ENCODE data around the gene MICAL1. TPM values are rescaled to one million over a fixed set of nuclear protein-coding genes. Genes with fewer than 3 reads are reported as not detected.

The MICAL1 gene, protein sequence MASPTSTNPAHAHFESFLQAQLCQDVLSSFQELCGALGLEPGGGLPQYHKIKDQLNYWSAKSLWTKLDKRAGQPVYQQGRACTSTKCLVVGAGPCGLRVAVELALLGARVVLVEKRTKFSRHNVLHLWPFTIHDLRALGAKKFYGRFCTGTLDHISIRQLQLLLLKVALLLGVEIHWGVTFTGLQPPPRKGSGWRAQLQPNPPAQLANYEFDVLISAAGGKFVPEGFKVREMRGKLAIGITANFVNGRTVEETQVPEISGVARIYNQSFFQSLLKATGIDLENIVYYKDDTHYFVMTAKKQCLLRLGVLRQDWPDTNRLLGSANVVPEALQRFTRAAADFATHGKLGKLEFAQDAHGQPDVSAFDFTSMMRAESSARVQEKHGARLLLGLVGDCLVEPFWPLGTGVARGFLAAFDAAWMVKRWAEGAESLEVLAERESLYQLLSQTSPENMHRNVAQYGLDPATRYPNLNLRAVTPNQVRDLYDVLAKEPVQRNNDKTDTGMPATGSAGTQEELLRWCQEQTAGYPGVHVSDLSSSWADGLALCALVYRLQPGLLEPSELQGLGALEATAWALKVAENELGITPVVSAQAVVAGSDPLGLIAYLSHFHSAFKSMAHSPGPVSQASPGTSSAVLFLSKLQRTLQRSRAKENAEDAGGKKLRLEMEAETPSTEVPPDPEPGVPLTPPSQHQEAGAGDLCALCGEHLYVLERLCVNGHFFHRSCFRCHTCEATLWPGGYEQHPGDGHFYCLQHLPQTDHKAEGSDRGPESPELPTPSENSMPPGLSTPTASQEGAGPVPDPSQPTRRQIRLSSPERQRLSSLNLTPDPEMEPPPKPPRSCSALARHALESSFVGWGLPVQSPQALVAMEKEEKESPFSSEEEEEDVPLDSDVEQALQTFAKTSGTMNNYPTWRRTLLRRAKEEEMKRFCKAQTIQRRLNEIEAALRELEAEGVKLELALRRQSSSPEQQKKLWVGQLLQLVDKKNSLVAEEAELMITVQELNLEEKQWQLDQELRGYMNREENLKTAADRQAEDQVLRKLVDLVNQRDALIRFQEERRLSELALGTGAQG
- total RNA-seq, result 10 to 100 TPM; 80.4 to 81.5 TPM

GRCh38 chr6:109455437-109456110 is at the start of gene MICAL1:
TSS of gene MICAL1 (minus strand) at chr6:109455772. CDS start at chr6:109454196, 1,576 bp downstream.
- ATAC-seq (ENCODE audit: low read depth), result peak; percentile 67
- Mint-ChIP-seq H3K27ac (peak within 1 kb of the TSS; percentile 97), H3K4me1 (peaks cover 49% of the 10 kb centered on the region), H3K9me3 (no peaks in the 10 kb centered on the region), H3K4me3 (peak within 1 kb of the TSS; percentile 95), H3K27me3 (no peaks in the 10 kb centered on the region), H3K36me3 (peaks cover 12% of the 10 kb centered on the region)
- DNase-seq, result peak; percentile 87
- POLR2A ChIA-PET, result interaction anchor here (0.5 to 7.7 kb wide), 10 partner anchors 9 to 1624 kb away, joined by 3 to 92 read pairs (median 4); partner anchors contain the start of genes CD164, PPIL6, SMPD2 and ZBTB24

- DNase-seq (no peak), ATAC-seq (ENCODE audit: low read depth) (no peak)
- no peaks in the 10 kb centered on the region for H3K9me3 Mint-ChIP-seq
- no peaks in the 10 kb centered on the region for H3K36me3 Mint-ChIP-seq
- peaks cover 2% of the 10 kb centered on the region for H3K27me3 Mint-ChIP-seq
- no peaks in the 10 kb centered on the region for H3K4me1 Mint-ChIP-seq
- H3K4me3 Mint-ChIP-seq, result no peak overlapping the region
- POLR2A ChIA-PET, result no interaction called here
- no peak overlapping the region for H3K27ac Mint-ChIP-seq
Observed at GRCh38 chr6:109503327-109504224, 48.0 kb upstream of the MICAL1 start.

DNA sequence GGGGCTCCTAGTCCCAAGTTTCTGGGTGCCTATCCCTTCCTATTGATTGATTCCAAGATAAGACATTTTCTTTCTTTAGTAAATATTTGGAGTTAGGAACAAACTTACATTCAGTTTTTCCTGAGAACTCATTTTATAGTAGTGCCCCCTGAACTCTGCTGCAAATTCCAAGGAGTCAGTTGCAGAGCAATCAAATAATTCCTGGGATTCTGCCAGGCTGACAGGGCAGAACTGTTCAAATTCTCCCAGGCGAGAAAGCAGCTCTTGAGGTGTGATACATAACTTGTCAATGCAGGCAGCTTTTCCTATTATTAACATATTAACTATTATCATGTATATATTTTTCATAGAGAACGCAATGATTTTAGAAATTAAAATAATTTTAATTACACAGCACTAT is 43.4 kb upstream of the MICAL1 start:
- H3K4me3 Mint-ChIP-seq, result no peak overlapping the region
- POLR2A ChIA-PET, result no interaction called here

DNA sequence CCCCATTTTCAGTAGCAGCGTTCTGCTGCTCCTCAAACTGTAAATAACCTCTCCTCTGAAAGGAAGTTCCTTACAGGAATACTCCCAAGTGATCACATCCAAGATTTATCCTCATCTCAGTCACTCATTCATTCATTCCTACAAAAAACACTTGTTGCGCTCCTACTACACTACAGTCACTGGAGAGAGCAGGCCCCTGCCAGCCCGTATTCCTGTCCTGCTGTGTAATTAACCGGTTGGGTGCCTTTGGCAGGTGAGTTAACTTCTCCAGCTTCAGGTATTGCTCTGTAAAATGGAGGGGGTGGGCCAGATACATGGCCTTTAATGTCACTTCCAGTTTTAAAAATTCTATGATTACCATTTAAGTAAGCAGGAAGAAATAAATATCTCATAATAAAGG is 42.5 kb upstream of the MICAL1 start:
- H3K36me3 Mint-ChIP-seq, result no peaks in the 10 kb centered on the region
- no peak overlapping the region for H3K4me3 Mint-ChIP-seq
- peaks cover 6% of the 10 kb centered on the region for H3K27me3 Mint-ChIP-seq
- DNase-seq (no peak), ATAC-seq (ENCODE audit: low read depth) (no peak)
- POLR2A ChIA-PET, result no interaction called here
- no peak overlapping the region for H3K27ac Mint-ChIP-seq
- H3K9me3 Mint-ChIP-seq, result no peaks in the 10 kb centered on the region
- H3K4me1 Mint-ChIP-seq, result peaks cover 12% of the 10 kb centered on the region

More for the DNA sequence above, 43.4 kb upstream of the MICAL1 start:
- Mint-ChIP-seq H3K4me1 (peaks cover 6% of the 10 kb centered on the region), H3K27ac (no peak overlapping the region), H3K9me3 (no peaks in the 10 kb centered on the region), H3K36me3 (no peaks in the 10 kb centered on the region), H3K27me3 (peaks cover 6% of the 10 kb centered on the region)
- DNase-seq (no peak), ATAC-seq (ENCODE audit: low read depth) (no peak)

DNA sequence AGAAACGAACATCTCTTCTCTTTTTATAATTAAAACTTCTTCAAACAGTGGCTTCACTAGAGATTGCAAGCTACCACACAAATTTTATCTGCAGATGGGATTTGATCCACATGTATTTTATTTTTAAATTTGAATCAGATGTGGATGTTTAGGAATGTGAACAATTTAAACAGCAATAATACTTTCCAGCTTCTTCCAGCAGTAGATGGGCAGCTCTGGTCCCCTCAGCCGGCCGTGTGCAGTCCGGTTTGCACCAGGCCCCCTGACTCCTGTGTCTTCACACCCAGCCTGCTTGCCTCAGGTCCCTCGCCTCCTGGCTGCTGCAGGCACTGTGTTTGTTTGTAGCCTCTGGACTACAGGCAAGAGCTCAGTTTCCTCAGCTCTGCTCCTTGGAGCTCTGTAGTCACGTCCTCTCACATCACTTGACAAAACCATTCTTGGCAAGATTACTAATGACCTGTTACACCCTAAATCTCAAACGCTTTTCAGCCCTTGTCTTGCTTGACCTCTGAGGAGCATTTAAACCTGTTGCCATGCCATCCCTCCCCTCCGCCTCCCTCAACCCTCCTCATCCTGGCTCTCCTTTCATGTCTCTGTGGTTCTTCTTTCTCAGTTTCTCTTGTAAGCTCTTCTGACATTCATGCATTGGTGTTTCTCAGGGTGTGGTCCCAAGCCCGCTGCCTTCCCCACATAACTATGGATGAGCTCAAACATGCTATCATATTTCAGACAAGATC is 40.6 kb upstream of the MICAL1 start:
- no peak overlapping the region for H3K27ac Mint-ChIP-seq

GRCh38 chr6:109493865-109494264 is 38.3 kb upstream of the MICAL1 start:
- Mint-ChIP-seq H3K4me1 (peaks cover 29% of the 10 kb centered on the region), H3K27ac (no peak overlapping the region), H3K36me3 (no peaks in the 10 kb centered on the region), H3K27me3 (peaks cover 4% of the 10 kb centered on the region), H3K9me3 (no peaks in the 10 kb centered on the region), H3K4me3 (no peak overlapping the region)
- POLR2A ChIA-PET, result no interaction called here
- ATAC-seq (ENCODE audit: low read depth), result no peak
- no peak for DNase-seq

More for the DNA sequence above, 40.6 kb upstream of the MICAL1 start:
- H3K27me3 Mint-ChIP-seq, result peaks cover 5% of the 10 kb centered on the region
- ATAC-seq (ENCODE audit: low read depth), result no peak
- POLR2A ChIA-PET, result no interaction called here
- H3K4me1 Mint-ChIP-seq, result peaks cover 21% of the 10 kb centered on the region
- no peaks in the 10 kb centered on the region for H3K9me3 Mint-ChIP-seq
- no peaks in the 10 kb centered on the region for H3K36me3 Mint-ChIP-seq
- H3K4me3 Mint-ChIP-seq, result no peak overlapping the region
- no peak for DNase-seq

DNA sequence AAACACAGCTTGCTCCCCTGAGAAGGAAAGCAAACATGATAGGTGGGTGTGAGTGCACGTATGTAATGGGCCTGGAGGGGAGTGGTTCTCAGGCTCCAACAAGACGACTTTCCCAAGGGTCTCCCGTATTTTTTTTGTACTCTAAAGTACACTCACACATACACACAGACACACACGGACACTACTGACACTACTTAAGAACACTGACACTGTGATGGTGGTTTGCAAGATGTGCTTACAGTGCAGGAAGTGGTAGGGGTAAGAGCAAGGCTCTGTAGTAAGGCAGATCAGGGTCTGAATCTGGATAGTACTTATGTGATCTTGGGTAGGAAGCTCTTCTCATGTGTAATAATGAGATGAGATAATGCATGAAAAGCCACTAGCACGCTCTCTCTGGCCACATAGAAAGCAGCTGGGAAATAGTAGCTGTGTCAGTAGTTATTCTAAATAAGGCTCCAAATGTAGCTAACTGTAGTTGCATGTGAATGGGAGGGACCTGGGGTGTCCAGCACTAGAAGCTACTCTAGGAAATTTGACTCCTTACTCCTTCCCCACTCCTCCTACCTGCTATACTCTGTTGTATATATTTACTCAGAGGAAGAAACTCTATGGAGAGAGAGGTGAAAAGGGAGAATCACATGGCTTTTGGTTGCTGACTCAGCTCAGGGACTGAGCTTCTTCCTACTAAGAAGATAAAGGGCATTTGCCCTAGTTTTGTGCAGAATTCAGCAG is 35.8 kb upstream of the MICAL1 start:
- peaks cover 10% of the 10 kb centered on the region for H3K27me3 Mint-ChIP-seq
- no peaks in the 10 kb centered on the region for H3K36me3 Mint-ChIP-seq
- peak overlapping the region; percentile 63 for H3K4me3 Mint-ChIP-seq
- H3K4me1 Mint-ChIP-seq, result peaks cover 26% of the 10 kb centered on the region
- ATAC-seq (ENCODE audit: low read depth) (peak; percentile 100), DNase-seq (peak; percentile 38)
- peak overlapping the region; percentile 92 for H3K27ac Mint-ChIP-seq
- peaks cover 3% of the 10 kb centered on the region for H3K9me3 Mint-ChIP-seq
- POLR2A ChIA-PET, result interaction anchor here (0.6 to 2.3 kb wide), 18 partner anchors 9 to 1245 kb away, joined by 3 to 24 read pairs (median 4); partner anchors contain the start of genes CD164, MICAL1, PPIL6 and SMPD2

GRCh38 chr6:109490713-109491112 is 35.1 kb upstream of the MICAL1 start:
- Mint-ChIP-seq H3K36me3 (no peaks in the 10 kb centered on the region), H3K9me3 (peaks cover 3% of the 10 kb centered on the region), H3K4me1 (peaks cover 23% of the 10 kb centered on the region), H3K4me3 (peak overlapping the region; percentile 63), H3K27ac (peak overlapping the region; percentile 92), H3K27me3 (peaks cover 12% of the 10 kb centered on the region)
- POLR2A ChIA-PET, result interaction anchor here (0.7 to 2.3 kb wide), 12 partner anchors 8 to 180 kb away, joined by 3 to 24 read pairs (median 6); partner anchors contain the start of genes CD164, MICAL1, PPIL6 and SMPD2
- ATAC-seq (ENCODE audit: low read depth), result no peak
- DNase-seq, result no peak

DNA sequence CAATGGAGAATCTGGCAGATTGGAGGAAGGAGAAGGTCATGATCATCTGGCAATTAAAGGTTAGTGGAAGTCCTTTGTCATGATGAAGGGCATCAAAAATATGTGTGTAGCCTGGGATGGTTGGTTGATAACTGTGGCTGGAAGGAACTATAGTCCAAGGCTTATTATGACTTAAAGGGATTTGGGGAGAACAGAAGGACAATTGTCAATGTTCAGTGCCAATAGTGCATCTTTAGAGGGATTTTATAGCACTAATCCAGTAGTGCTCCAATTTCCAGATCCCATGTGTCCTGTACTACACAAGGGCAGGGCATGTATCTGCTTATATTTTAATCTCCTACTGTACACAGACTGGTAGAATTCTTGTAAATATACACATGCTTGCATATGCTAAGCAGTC is 32.4 kb upstream of the MICAL1 start:
- POLR2A ChIA-PET, result interaction anchor here (0.7 kb wide), 1 partner anchor 204 kb away, joined by 6 read pairs; no protein-coding TSS in a partner anchor

DNA sequence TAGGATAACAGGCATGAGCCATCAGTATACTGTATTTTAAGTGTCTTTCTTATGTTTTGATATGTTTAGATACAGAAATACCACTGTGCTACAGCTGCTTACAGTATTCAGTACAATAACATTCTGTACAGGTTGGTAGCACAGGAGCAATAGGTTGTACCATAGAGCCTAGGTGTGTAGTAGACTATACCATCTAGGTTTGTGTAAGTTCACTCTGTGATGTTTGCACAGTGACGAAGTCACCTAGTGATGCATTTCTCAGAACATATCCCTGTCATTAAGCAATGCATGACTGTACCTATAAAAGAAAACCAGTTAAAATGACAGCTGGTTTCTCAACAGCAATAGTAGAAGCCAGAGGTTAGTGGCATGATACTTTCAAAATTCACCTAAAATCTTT is 30.5 kb upstream of the MICAL1 start:
- Mint-ChIP-seq H3K4me3 (no peak overlapping the region), H3K9me3 (peaks cover 3% of the 10 kb centered on the region), H3K27me3 (peaks cover 8% of the 10 kb centered on the region), H3K27ac (no peak overlapping the region), H3K36me3 (peaks cover 7% of the 10 kb centered on the region), H3K4me1 (peaks cover 25% of the 10 kb centered on the region)
- ATAC-seq (ENCODE audit: low read depth) (no peak), DNase-seq (no peak)
- POLR2A ChIA-PET, result no interaction called here

More for the DNA sequence above, 32.4 kb upstream of the MICAL1 start:
- H3K4me1 Mint-ChIP-seq, result peaks cover 23% of the 10 kb centered on the region
- peaks cover 3% of the 10 kb centered on the region for H3K9me3 Mint-ChIP-seq
- DNase-seq (no peak), ATAC-seq (ENCODE audit: low read depth) (no peak)
- peaks cover 8% of the 10 kb centered on the region for H3K27me3 Mint-ChIP-seq
- H3K36me3 Mint-ChIP-seq, result no peaks in the 10 kb centered on the region
- H3K27ac Mint-ChIP-seq, result no peak overlapping the region
- H3K4me3 Mint-ChIP-seq, result no peak overlapping the region

All from activated naive CD8-positive, alpha-beta T cell treated with anti-CD3 and anti-CD28 coated beads, Interleukin-2, amount 10 ng/mL, durations not matched to agents 7 days and 5 days (primary cell).